Activated naive CD4-positive, alpha-beta T cell treated with anti-CD3 and anti-CD28 coated beads, Interleukin-2, amount 50 U/mL, for 72 hours (primary cell): ENCODE results near the gene RNASE4. TPM values are rescaled to one million over a fixed set of nuclear protein-coding genes. Genes with fewer than 3 reads are reported as not detected.
A peak's percentile ranks its signal among the peaks of the same experiment; 100 is the strongest.
"Not testable (repeated sequence)": the region's sequence is repeated elsewhere in the genome, so short reads cannot be mapped to it uniquely, and the experiment has no call there.

Experiments
- ATAC-seq, 2 donors: fragments of 150-1000 bp; cut with Tn5 transposase; 2 replicates each; pipeline ENCODE4 v1.10.0; 2021; ENCODE audit warnings: mild to moderate bottlenecking in 2 of 2, moderate library complexity in 2 of 2
- DNase-seq, 2 donors: peaks; one replicate each; pipeline ENCODE4 v3.0.0; 2021 to 2022; ENCODE audit warnings: low spot score in 2 of 2
- H3K27ac Mint-ChIP-seq, 2 donors: one replicate each; pipeline ENCODE4 v1.8.0; 2022; ENCODE audit warnings: mild to moderate bottlenecking in 2 of 2, mixed read lengths in 2 of 2
- H3K36me3 Mint-ChIP-seq, 2 donors: one replicate each; pipeline ENCODE4 v1.8.0; 2022; ENCODE audit warnings: mixed read lengths in 2 of 2
- H3K9me3 Mint-ChIP-seq, 2 donors: one replicate each; pipeline ENCODE4 v1.8.0; 2022; ENCODE audit warnings: mixed read lengths in 2 of 2
- total RNA-seq, 2 donors: library from RNA; stranded (reverse); gene quantifications; one replicate each; pipeline ENCODE4 v1.2.3, GENCODE V29; 2022

The RNASE4 gene
- total RNA-seq, 2 donors from 2014 or later: 0.23 to 0.60 TPM

GRCh38 chr14:20666400-20666961 lies 17.9 kb upstream of the RNASE4 start:
- H3K9me3 Mint-ChIP-seq, ATAC-seq, DNase-seq, H3K27ac Mint-ChIP-seq: not testable (repeated sequence)
- peaks cover 0 to 10% of the 10 kb centered on the region in 2 donors for H3K36me3 Mint-ChIP-seq

GRCh38 chr14:20667957-20668356 lies 16.4 kb upstream of the RNASE4 start:
- Mint-ChIP-seq H3K27ac (peak overlapping the region; percentile 55 to 81), H3K9me3 (peaks cover 5 to 8% of the 10 kb centered on the region in 2 donors), H3K36me3 (peaks cover 0 to 10% of the 10 kb centered on the region in 2 donors)
- ATAC-seq: peak; percentile 76 to 77
- no peak for DNase-seq

- no peak for DNase-seq
- peak overlapping the region in 1 of 2 donors; percentile 55 for H3K27ac Mint-ChIP-seq
- peaks cover 0 to 10% of the 10 kb centered on the region in 2 donors for H3K36me3 Mint-ChIP-seq
- peaks cover 5 to 8% of the 10 kb centered on the region in 2 donors for H3K9me3 Mint-ChIP-seq
- ATAC-seq: no peak
Measured at GRCh38 chr14:20668969-20669368, 15.4 kb upstream of the RNASE4 start.

- DNase-seq: no peak
- Mint-ChIP-seq H3K27ac (no peak overlapping the region), H3K36me3 (peaks cover 0 to 10% of the 10 kb centered on the region in 2 donors), H3K9me3 (peaks cover 5 to 8% of the 10 kb centered on the region in 2 donors)
- ATAC-seq: no peak
Measured at GRCh38 chr14:20671597-20672283, 12.6 kb upstream of the RNASE4 start.

- no peak overlapping the region for H3K27ac Mint-ChIP-seq
- peak; percentile 51 to 75 for ATAC-seq
- no peaks in the 10 kb centered on the region for H3K36me3 Mint-ChIP-seq
- H3K9me3 Mint-ChIP-seq: no peaks in the 10 kb centered on the region
- DNase-seq: no peak
Measured at GRCh38 chr14:20675669-20676068, 8.7 kb upstream of the RNASE4 start.

- H3K9me3 Mint-ChIP-seq: no peaks in the 10 kb centered on the region
- H3K36me3 Mint-ChIP-seq: no peaks in the 10 kb centered on the region
- ATAC-seq: peak in 1 of 2 donors; percentile 23
- no peak for DNase-seq
- H3K27ac Mint-ChIP-seq: no peak overlapping the region
Measured at GRCh38 chr14:20676072-20676471, 8.3 kb upstream of the RNASE4 start.

GRCh38 chr14:20679907-20680306 lies 4.5 kb upstream of the RNASE4 start:
- Mint-ChIP-seq H3K9me3 (no peaks in the 10 kb centered on the region), H3K27ac (no peak overlapping the region), H3K36me3 (peaks cover 0 to 5% of the 10 kb centered on the region in 2 donors)
- DNase-seq (no peak), ATAC-seq (no peak)

GRCh38 chr14:20680363-20680762 lies 4.0 kb upstream of the RNASE4 start:
- Mint-ChIP-seq H3K9me3 (no peaks in the 10 kb centered on the region), H3K27ac (no peak overlapping the region), H3K36me3 (peaks cover 0 to 5% of the 10 kb centered on the region in 2 donors)
- DNase-seq: no peak
- no peak for ATAC-seq

- ATAC-seq: no peak
- H3K36me3 Mint-ChIP-seq: peaks cover 0 to 5% of the 10 kb centered on the region in 2 donors
- DNase-seq: no peak
- no peaks in the 10 kb centered on the region for H3K9me3 Mint-ChIP-seq
- no peak overlapping the region for H3K27ac Mint-ChIP-seq
Measured at GRCh38 chr14:20680843-20681347, 3.5 kb upstream of the RNASE4 start.

- peak; percentile 84 to 86 for DNase-seq
- no peaks in the 10 kb centered on the region for H3K9me3 Mint-ChIP-seq
- peaks cover 0 to 5% of the 10 kb centered on the region in 2 donors for H3K36me3 Mint-ChIP-seq
- ATAC-seq: peak; percentile 18 to 28
- H3K27ac Mint-ChIP-seq: no peak overlapping the region
Measured at GRCh38 chr14:20681348-20682126, 2.8 kb upstream of the RNASE4 start.

GRCh38 chr14:20682127-20682434 lies 2.3 kb upstream of the RNASE4 start:
- DNase-seq: no peak
- no peak for ATAC-seq
- H3K36me3 Mint-ChIP-seq: peaks cover 0 to 5% of the 10 kb centered on the region in 2 donors
- H3K9me3 Mint-ChIP-seq: no peaks in the 10 kb centered on the region
- H3K27ac Mint-ChIP-seq: no peak overlapping the region

- peaks cover 0 to 5% of the 10 kb centered on the region in 2 donors for H3K36me3 Mint-ChIP-seq
- DNase-seq (peak; percentile 74 to 87), ATAC-seq (peak; percentile 75 to 77)
- no peak overlapping the region for H3K27ac Mint-ChIP-seq
- H3K9me3 Mint-ChIP-seq: no peaks in the 10 kb centered on the region
Measured at GRCh38 chr14:20682435-20683124, 1.8 kb upstream of the RNASE4 start.

- peak; percentile 78 to 82 for DNase-seq
- ATAC-seq: peak; percentile 45 to 50
- H3K9me3 Mint-ChIP-seq: no peaks in the 10 kb centered on the region
- no peak overlapping the region for H3K27ac Mint-ChIP-seq
- peaks cover 0 to 5% of the 10 kb centered on the region in 2 donors for H3K36me3 Mint-ChIP-seq
Measured at GRCh38 chr14:20683125-20683890, 1.1 kb upstream of the RNASE4 start.

GRCh38 chr14:20684662-20685456 lies 499 bp downstream of the RNASE4 start:
- Mint-ChIP-seq H3K9me3 (no peaks in the 10 kb centered on the region), H3K36me3 (peaks cover 0 to 5% of the 10 kb centered on the region in 2 donors), H3K27ac (no peak overlapping the region)
- ATAC-seq (no peak), DNase-seq (no peak)

GRCh38 chr14:20686386-20687143 lies 2.2 kb downstream of the RNASE4 start:
- ATAC-seq (no peak), DNase-seq (no peak)
- peaks cover 0 to 5% of the 10 kb centered on the region in 2 donors for H3K36me3 Mint-ChIP-seq
- no peak overlapping the region for H3K27ac Mint-ChIP-seq
- no peaks in the 10 kb centered on the region for H3K9me3 Mint-ChIP-seq
